Large intestine (tissue), 3 donors: ENCODE data around the gene SOD1. TPM values are rescaled to one million over a fixed set of nuclear protein-coding genes. Genes with fewer than 3 reads are reported as not detected.

ENCODE experiments used
- DNase-seq, 2 donors: peaks; one replicate each; pipeline versions ENCODE4 v3.0.0 to v3.0.0-alpha.2; 2013
- H3K27ac ChIP-seq: one replicate; pipeline ENCODE4 v1.5.1; 2013; ENCODE audit warnings: low read length
- H3K27me3 ChIP-seq: 2 replicates; pipeline ENCODE4 v1.6.1; 2013; ENCODE audit warnings: low read length; ENCODE audit not compliant: control insufficient read depth, insufficient read depth
- H3K36me3 ChIP-seq: 2 replicates; pipeline ENCODE4 v1.6.1; 2013; ENCODE audit warnings: low read length; ENCODE audit not compliant: control insufficient read depth, insufficient read depth
- H3K4me1 ChIP-seq: one replicate; pipeline ENCODE4 v1.6.1; 2013; ENCODE audit warnings: low read length; ENCODE audit not compliant: control insufficient read depth, insufficient read depth
- H3K4me3 ChIP-seq: one replicate; pipeline ENCODE4 v1.5.1; 2013; ENCODE audit warnings: low read length
- H3K9me3 ChIP-seq: one replicate; pipeline ENCODE4 v1.6.1; 2013; ENCODE audit warnings: mild to moderate bottlenecking, low read depth, low read length, moderate library complexity; ENCODE audit not compliant: control insufficient read depth
- WGBS: methylation state at CpG from one replicate; pipeline ENCODE4 v1.1.5; 2013; ENCODE audit warnings: low lambda C conversion rate; ENCODE audit not compliant: insufficient coverage; 5-methylcytosine and 5-hydroxymethylcytosine counted together
- polyA plus RNA-seq: library from polyadenylated mRNA; unstranded; fragments of 120-200 nt; gene quantifications from one replicate; pipeline ENCODE4 v1.2.1, GENCODE V29; 2013

The SOD1 gene
- polyA plus RNA-seq, 1 donor, result 184 TPM

GRCh38 chr21:31666445-31667010 is 7.0 kb downstream of the SOD1 start:
- Histone ChIP-seq H3K4me3 (no peak overlapping the region), H3K9me3 (no peaks in the 10 kb centered on the region), H3K27ac (no peak overlapping the region), H3K27me3 (no peaks in the 10 kb centered on the region), H3K36me3 (peaks cover 43% of the 10 kb centered on the region), H3K4me1 (no peaks in the 10 kb centered on the region)
- 90% methylated on average over 2 of the region's 5 CpGs for WGBS
- DNase-seq, result no peak

DNA sequence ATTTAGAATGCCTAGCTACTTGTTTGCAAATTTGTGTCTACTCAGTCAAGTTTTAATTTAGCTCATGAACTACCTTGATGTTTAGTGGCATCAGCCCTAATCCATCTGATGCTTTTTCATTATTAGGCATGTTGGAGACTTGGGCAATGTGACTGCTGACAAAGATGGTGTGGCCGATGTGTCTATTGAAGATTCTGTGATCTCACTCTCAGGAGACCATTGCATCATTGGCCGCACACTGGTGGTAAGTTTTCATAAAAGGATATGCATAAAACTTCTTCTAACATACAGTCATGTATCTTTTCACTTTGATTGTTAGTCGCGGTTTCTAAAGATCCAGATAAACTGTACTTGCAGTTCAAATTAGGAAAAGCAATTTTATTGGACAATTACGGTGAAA is 7.6 kb downstream of the SOD1 start:
- Histone ChIP-seq H3K36me3 (peaks cover 49% of the 10 kb centered on the region), H3K9me3 (no peaks in the 10 kb centered on the region), H3K4me3 (no peak overlapping the region), H3K4me1 (no peaks in the 10 kb centered on the region), H3K27ac (no peak overlapping the region), H3K27me3 (no peaks in the 10 kb centered on the region)
- DNase-seq, result no peak
- WGBS, result 100% methylated on average over 3 of the region's 5 CpGs

DNA sequence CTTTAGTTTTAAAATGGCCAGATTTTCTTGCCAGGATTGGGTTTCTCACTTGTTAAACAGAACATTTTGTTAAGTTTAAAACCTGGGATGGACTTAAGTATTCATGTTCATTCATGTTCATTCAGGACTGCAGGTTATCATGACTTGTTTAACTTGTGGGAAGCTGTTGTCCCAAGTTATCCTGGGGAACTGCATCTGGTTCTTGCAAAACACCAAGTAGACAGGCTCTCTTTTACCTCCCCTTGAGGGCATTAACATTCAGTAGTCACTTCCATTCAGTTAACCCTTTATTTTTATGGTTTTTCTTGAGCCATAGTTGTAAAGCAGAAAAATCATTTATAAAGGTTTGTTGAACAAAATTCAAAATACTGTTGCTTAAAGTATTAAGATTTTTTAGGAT is 8.1 kb downstream of the SOD1 start:
- Histone ChIP-seq H3K9me3 (no peaks in the 10 kb centered on the region), H3K4me1 (no peaks in the 10 kb centered on the region), H3K27ac (no peak overlapping the region), H3K36me3 (peaks cover 49% of the 10 kb centered on the region), H3K27me3 (no peaks in the 10 kb centered on the region), H3K4me3 (no peak overlapping the region)
- no peak for DNase-seq

DNA sequence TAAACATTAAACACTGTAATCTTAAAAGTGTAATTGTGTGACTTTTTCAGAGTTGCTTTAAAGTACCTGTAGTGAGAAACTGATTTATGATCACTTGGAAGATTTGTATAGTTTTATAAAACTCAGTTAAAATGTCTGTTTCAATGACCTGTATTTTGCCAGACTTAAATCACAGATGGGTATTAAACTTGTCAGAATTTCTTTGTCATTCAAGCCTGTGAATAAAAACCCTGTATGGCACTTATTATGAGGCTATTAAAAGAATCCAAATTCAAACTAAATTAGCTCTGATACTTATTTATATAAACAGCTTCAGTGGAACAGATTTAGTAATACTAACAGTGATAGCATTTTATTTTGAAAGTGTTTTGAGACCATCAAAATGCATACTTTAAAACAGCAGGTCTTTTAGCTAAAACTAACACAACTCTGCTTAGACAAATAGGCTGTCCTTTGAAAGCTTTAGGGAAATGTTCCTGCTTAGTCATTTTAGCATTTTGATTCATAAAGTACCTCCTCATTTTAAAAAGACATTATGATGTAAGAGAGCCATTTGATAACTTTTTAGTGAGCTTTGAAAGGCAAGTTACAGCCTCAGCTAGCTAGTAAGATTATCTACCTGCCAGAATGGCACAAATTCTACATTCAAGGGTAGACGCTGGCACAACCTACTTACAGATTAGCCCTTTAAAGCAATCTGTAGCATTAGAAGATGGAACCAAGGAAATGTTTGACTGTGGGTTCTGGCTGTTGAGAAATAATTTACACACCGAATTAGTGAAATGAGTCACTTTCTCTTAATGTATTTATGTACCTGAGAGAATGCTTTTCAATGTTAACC is 9.4 kb downstream of the SOD1 start:
- WGBS, result 100% methylated on average over 1 of the region's 2 CpGs
- H3K9me3 ChIP-seq, result no peaks in the 10 kb centered on the region
- H3K36me3 ChIP-seq, result peaks cover 43% of the 10 kb centered on the region
- no peak for DNase-seq
- no peak overlapping the region for H3K27ac ChIP-seq
- H3K27me3 ChIP-seq, result no peaks in the 10 kb centered on the region
- no peaks in the 10 kb centered on the region for H3K4me1 ChIP-seq
- no peak overlapping the region for H3K4me3 ChIP-seq

GRCh38 chr21:31670070-31670469 is 10.6 kb downstream of the SOD1 start:
- no peak overlapping the region for H3K27ac ChIP-seq
- 67% methylated on average over 3 of the region's 6 CpGs for WGBS

DNA sequence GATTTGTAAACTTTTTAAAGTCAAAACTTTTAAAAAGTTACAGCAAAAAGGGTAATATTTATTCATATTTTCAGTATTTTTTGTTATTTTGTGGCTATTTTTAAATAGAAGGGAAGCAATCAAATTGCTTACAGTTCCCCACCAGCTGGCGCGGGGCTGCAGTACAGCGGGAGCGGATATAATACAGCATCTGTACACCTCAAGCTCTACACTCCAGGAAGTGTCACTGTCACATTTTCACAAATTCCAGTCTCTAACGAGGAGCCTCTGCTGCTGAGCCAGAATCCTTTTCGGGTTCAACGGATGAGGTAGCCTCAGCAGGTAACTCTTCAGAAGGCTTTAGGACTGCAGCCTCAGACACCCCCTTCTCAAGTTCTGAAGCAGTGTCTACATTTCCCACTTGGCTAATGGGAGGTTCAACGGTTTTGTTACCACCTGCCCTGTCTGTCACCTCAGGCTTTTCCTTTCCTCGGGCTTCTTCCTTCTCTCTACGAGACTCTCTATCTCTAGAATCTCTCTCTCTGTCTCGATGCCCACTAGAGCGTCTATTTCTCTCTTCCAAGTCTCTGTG is 11.7 kb downstream of the SOD1 start:
- Histone ChIP-seq H3K36me3 (peaks cover 34% of the 10 kb centered on the region), H3K9me3 (no peaks in the 10 kb centered on the region), H3K27ac (no peak overlapping the region), H3K4me3 (no peak overlapping the region), H3K27me3 (no peaks in the 10 kb centered on the region), H3K4me1 (no peaks in the 10 kb centered on the region)
- 73% methylated on average over 4 of the region's 12 CpGs for WGBS
- DNase-seq, result no peak

More at GRCh38 chr21:31670070-31670469, 10.6 kb downstream of the SOD1 start:
- no peak for DNase-seq
- no peaks in the 10 kb centered on the region for H3K9me3 ChIP-seq
- H3K36me3 ChIP-seq, result peaks cover 38% of the 10 kb centered on the region
- H3K4me3 ChIP-seq, result no peak overlapping the region
- no peaks in the 10 kb centered on the region for H3K4me1 ChIP-seq
- no peaks in the 10 kb centered on the region for H3K27me3 ChIP-seq

DNA sequence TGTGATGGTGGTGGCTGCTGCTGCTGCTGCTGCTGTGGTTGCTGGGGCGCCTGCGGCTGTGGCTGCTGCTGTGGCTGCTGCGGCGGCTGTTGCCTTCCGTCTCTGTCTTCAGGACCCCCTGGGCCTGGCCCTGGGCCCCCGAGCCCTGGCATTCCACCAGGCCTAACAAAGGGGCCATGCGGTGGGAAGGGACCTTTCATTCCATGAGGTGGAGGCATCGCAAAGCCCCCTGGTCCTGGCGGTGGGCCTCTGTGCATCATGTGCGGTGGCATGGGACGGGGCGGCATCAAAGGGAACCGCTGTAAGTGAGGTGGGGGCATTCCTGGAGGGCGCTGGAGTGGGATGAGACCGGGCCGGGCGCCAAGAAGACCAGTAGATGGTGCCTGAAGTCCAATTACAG is 12.4 kb downstream of the SOD1 start:
- Histone ChIP-seq H3K4me1 (no peaks in the 10 kb centered on the region), H3K9me3 (no peaks in the 10 kb centered on the region), H3K36me3 (peaks cover 33% of the 10 kb centered on the region), H3K27ac (no peak overlapping the region), H3K4me3 (no peak overlapping the region), H3K27me3 (no peaks in the 10 kb centered on the region)
- no CpG with 5 or more reads among the region's 17 CpGs for WGBS
- DNase-seq, result no peak

GRCh38 chr21:31673321-31673912 is 13.9 kb downstream of the SOD1 start:
- DNase-seq, result peak in 1 of 2 donors; percentile 25
- Histone ChIP-seq H3K27ac (no peak overlapping the region), H3K36me3 (peaks cover 29% of the 10 kb centered on the region), H3K4me1 (no peaks in the 10 kb centered on the region), H3K4me3 (no peak overlapping the region), H3K27me3 (no peaks in the 10 kb centered on the region), H3K9me3 (no peaks in the 10 kb centered on the region)
- 28% methylated on average over 2 of the region's 3 CpGs for WGBS

DNA sequence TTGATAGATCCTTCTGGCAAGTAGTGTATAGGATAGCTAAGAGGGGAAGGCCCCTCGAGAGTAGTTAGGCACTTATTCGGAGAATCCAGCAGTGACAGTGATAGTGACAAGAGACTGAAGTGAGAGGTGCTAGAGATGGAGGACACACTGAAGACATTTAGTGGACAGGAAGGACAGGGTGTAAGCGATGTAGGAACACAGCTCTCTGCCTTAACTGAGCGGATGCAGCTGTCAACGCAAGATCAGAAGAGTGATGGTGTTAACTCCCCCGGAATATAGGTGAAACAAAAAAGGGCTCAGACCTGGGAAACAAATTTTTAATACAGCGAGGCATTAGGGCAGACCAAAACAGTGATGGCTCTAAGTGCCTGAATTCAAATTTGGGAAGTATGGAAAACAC is 15.8 kb downstream of the SOD1 start:
- H3K4me3 ChIP-seq, result no peak overlapping the region
- no peak overlapping the region for H3K27ac ChIP-seq
- H3K27me3 ChIP-seq, result no peaks in the 10 kb centered on the region
- DNase-seq, result no peak
- H3K4me1 ChIP-seq, result no peaks in the 10 kb centered on the region
- H3K36me3 ChIP-seq, result peaks cover 30% of the 10 kb centered on the region
- 100% methylated on average over 2 of the region's 7 CpGs for WGBS
- H3K9me3 ChIP-seq, result no peaks in the 10 kb centered on the region

- H3K4me3 ChIP-seq, result no peak overlapping the region
- no peaks in the 10 kb centered on the region for H3K27me3 ChIP-seq
- peaks cover 28% of the 10 kb centered on the region for H3K36me3 ChIP-seq
- no peak overlapping the region for H3K27ac ChIP-seq
- H3K4me1 ChIP-seq, result no peaks in the 10 kb centered on the region
- no peaks in the 10 kb centered on the region for H3K9me3 ChIP-seq
- no peak for DNase-seq
- 100% methylated on average over 1 of the region's 2 CpGs for WGBS
Observed at GRCh38 chr21:31675960-31676359, 16.5 kb downstream of the SOD1 start.
